Activated T-helper 2 cell treated with anti-CD3 and anti-CD28 coated beads, Interferon-gamma antibody, Interleukin-2, Interleukin-4, amounts not matched to agents 10 μg/mL and 5 μg/mL and 100 μg/mL, durations not matched to agents 14 hours and 24 hours and 36 hours (primary cell): ENCODE results near the gene MATR3. TPM values are rescaled to one million over a fixed set of nuclear protein-coding genes. Genes with fewer than 3 reads are reported as not detected.

ENCODE experiments used
- DNase-seq: peaks from one replicate; pipeline ENCODE4 v3.0.0; 2021; ENCODE audit warnings: low spot score
- H3K27ac Mint-ChIP-seq: one replicate; pipeline ENCODE4 v1.8.0; 2021; ENCODE audit warnings: mixed read lengths
- H3K27me3 Mint-ChIP-seq: one replicate; pipeline ENCODE4 v1.8.0; 2021; ENCODE audit warnings: low read depth, mixed read lengths
- H3K36me3 Mint-ChIP-seq: one replicate; pipeline ENCODE4 v1.8.0; 2021; ENCODE audit warnings: low read depth, mixed read lengths
- H3K4me1 Mint-ChIP-seq: one replicate; pipeline ENCODE4 v1.8.0; 2021; ENCODE audit warnings: low read depth, mixed read lengths
- H3K4me3 Mint-ChIP-seq: one replicate; pipeline ENCODE4 v1.8.0; 2021; ENCODE audit warnings: low read depth, mild to moderate bottlenecking, moderate library complexity, mixed read lengths
- H3K9me3 Mint-ChIP-seq: one replicate; pipeline ENCODE4 v1.8.0; 2021; ENCODE audit warnings: mixed read lengths
- intact Hi-C: fragments of 100-400 bp; cut with micrococcal nuclease; formaldehyde crosslinking; loops from one replicate; pipeline ENCODE4 v1.15.1; 2023
- total RNA-seq: library from RNA; stranded (reverse); gene quantifications from 2 replicates; pipeline ENCODE4 v1.2.3, GENCODE V29; 2022

MATR3 gene
- total RNA-seq, 1 donor from 2014 or later = 259 TPM

DNA sequence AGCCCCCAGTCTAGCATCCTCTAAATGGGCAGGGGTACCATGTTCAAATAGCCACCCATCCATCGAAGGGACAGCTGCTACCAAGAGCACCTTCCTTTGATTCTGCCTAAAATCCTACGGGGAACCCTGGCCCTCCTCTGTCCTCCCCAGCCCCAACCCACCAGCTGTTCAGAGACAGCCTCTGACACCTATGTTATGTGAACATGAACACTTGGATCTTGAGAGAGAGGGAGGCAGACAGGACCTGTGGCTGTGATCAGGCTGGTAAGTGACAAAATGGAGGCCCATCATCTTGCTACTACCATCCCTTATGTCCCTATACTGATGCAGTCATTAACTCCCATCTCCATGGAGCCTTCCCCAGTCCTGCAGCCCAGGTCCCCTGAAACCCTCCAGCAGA is 81.4 kb downstream of the MATR3 start:
- intact Hi-C loops = no loop called here
- peaks cover 30% of the 10 kb centered on the region for H3K36me3 Mint-ChIP-seq

DNA sequence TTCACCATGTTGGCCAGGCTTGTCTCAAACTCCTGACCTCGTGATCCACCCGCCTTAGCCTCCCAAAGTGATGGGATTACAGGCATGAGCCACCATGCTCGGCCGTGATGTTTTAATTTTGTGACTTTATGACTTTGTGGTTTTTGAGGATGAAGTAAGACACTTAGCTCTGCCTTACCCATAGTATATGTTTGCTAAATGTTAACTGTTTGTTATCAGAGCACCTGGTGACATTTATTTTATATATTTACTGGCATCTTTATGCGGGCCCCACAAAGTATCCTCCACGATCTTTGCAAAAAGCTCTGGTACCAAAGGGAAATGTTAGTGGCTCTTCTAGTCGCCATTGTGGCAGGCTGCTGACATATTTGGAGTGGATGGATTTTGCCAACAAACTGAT is 82.8 kb downstream of the MATR3 start:
- peaks cover 23% of the 10 kb centered on the region for H3K36me3 Mint-ChIP-seq
- DNase-seq = no peak
- H3K27ac Mint-ChIP-seq = no peak overlapping the region
- no peaks in the 10 kb centered on the region for H3K27me3 Mint-ChIP-seq
- no peaks in the 10 kb centered on the region for H3K9me3 Mint-ChIP-seq
- no peak overlapping the region for H3K4me3 Mint-ChIP-seq
- intact Hi-C loops = no loop called here
- peaks cover 19% of the 10 kb centered on the region for H3K4me1 Mint-ChIP-seq

More for the DNA sequence above, 81.4 kb downstream of the MATR3 start:
- Mint-ChIP-seq H3K27me3 (no peaks in the 10 kb centered on the region), H3K27ac (no peak overlapping the region), H3K9me3 (no peaks in the 10 kb centered on the region), H3K4me1 (peaks cover 22% of the 10 kb centered on the region), H3K4me3 (no peak overlapping the region)
- DNase-seq = no peak

DNA sequence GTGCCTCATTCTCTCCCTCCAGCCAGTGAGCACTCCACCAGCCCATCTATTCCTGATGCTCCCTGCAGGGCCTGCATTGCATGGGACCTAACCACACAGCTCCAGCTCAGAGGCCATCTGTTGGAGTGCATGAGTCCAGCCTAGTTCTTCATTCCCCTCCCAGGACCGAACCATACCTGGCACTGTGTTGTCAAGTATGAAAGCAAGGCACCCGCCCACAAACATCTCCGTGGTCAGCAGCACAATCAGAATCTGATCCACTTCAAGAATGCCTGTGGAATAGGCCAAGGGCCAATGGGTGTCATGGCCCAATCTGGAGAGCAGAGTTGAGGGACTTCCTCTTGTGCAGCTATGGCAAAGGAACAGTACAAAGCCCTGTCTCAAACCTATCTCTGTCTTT is 83.7 kb downstream of the MATR3 start:
- Mint-ChIP-seq H3K4me3 (no peak overlapping the region), H3K9me3 (no peaks in the 10 kb centered on the region), H3K27ac (no peak overlapping the region), H3K27me3 (no peaks in the 10 kb centered on the region), H3K36me3 (peaks cover 15% of the 10 kb centered on the region), H3K4me1 (peaks cover 10% of the 10 kb centered on the region)
- DNase-seq = no peak
- intact Hi-C loops = no loop called here

DNA sequence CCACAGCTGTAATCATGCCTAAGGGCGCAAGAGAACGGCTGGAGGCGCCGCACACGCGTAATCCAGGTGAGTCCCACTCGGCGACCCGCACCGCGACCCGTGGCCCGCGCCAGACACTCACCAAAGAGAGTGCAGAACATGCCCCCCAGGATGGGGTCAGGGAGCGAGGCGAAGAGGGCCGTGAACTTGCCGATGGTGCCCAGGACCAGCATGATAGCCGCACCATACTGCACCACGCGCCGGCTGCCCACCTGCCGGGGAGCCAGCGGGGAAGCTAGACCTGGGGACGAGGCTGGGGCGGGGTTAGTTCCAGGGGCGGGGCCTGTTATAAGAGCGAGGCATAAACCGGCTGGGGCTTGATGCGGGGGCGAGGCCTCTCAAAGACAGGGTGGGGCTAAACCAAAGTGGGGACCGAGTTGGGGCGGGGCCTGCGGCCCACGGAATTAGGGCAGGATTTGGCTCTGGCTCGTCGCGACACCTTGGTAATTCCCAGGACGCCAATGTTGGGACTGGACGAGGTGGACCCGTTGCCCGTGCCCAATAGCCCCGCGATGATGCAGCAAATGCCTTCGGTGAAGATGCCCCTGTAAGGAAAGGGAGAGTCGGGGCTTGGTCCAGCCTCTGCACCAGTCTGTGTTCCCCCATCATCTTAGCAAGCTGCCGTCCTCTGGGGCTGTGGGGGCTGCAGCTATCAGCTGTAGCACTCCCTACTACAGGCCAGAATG is 84.7 kb downstream of the MATR3 start:
- no peak overlapping the region for H3K4me3 Mint-ChIP-seq
- no peaks in the 10 kb centered on the region for H3K27me3 Mint-ChIP-seq
- peaks cover 9% of the 10 kb centered on the region for H3K4me1 Mint-ChIP-seq
- no peak for DNase-seq
- intact Hi-C loops = no loop called here
- H3K36me3 Mint-ChIP-seq = peaks cover 13% of the 10 kb centered on the region
- no peak overlapping the region for H3K27ac Mint-ChIP-seq
- no peaks in the 10 kb centered on the region for H3K9me3 Mint-ChIP-seq

DNA sequence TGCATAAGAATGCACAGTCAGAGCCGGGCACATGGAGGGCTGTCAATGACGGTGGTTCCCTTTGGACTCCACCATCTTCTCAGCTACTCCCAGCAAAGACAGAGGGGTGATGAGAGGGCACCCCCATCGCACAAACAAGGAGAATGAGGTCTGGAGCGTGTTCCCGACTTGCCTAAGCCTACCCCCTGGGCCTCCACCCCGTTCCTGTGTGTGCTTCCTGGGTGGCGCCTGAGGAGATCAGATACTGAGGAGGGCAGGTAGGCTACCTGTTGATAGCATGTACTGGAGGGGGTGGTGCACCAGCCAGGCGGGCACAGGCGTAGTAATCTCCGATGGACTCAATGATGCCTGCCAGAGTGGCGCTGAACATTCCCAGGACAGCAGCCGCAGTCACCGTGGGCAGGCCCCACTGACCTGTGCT is 85.4 kb downstream of the MATR3 start:
- H3K4me3 Mint-ChIP-seq = no peak overlapping the region
- peaks cover 9% of the 10 kb centered on the region for H3K4me1 Mint-ChIP-seq
- H3K27me3 Mint-ChIP-seq = no peaks in the 10 kb centered on the region
- H3K27ac Mint-ChIP-seq = peak overlapping the region; percentile 53
- no peak for DNase-seq
- H3K9me3 Mint-ChIP-seq = no peaks in the 10 kb centered on the region
- H3K36me3 Mint-ChIP-seq = peaks cover 10% of the 10 kb centered on the region
- intact Hi-C loops = no loop called here

DNA sequence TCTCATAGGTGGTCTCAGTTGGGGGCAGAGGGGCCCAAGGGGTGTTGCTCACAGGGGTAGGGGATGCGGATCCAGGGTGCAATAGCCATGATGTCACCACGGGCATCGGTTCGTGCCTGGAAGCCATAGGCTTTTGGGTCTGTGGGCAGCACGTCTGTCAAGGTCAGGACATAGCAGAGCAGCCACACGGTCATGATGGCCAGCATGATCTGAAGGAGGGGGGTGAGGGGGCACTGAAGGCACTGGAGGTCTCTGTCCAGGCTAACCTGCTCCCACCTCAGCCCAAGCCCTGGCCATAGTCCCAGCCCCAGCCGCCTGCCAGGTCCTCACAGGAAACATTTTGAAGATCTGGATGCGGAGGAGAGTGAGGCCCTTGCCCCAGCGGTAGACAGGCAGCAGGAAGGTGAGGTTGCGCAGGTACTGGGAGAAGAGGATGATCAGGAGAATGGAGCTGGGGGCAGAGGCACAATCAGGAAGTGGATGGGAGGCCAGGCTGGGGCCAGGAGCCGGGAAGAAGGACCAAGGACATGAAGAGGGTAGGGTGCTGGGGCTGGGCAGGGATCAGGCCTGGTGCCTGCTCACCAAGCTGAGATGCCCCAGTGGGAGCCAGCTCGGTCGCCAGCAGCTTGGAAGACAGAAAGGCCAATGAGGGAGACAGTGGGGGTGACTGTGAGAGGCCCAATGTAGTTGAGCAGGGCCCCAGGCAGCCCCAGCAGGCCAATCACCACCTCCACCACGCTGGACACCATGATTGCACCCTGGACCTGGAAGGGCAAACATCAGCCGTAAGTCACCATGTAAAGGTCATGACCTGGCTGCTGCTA is 86.3 kb downstream of the MATR3 start:
- intact Hi-C loops = no loop called here

More for the DNA sequence above, 86.3 kb downstream of the MATR3 start:
- Mint-ChIP-seq H3K27ac (no peak overlapping the region), H3K27me3 (no peaks in the 10 kb centered on the region), H3K9me3 (no peaks in the 10 kb centered on the region), H3K36me3 (peaks cover 10% of the 10 kb centered on the region), H3K4me1 (peaks cover 14% of the 10 kb centered on the region), H3K4me3 (no peak overlapping the region)
- DNase-seq = no peak

Other genes starting within 250 kb of the MATR3 start
- 31.1 and 37.8 TPM in 2 replicates for gene SIL1, start 95.4 kb upstream of the MATR3 start, total RNA-seq
- gene PAIP2, start 48.1 kb downstream of the MATR3 start, total RNA-seq = 98.2 and 107 TPM in 2 replicates
- 2.1 and 4.2 TPM in 2 replicates for gene SLC23A1, start 89.6 kb downstream of the MATR3 start, total RNA-seq
- gene MZB1, start 96.2 kb downstream of the MATR3 start, total RNA-seq = 48.3 and 53.6 TPM in 2 replicates
- gene PROB1, start 101.4 kb downstream of the MATR3 start, total RNA-seq = 7.7 and 8.3 TPM in 2 replicates
- gene SPATA24, start 110.3 kb downstream of the MATR3 start, total RNA-seq = 4.7 and 4.8 TPM in 2 replicates
- gene DNAJC18, start 145.8 kb downstream of the MATR3 start, total RNA-seq = 29.8 and 35.8 TPM in 2 replicates
- gene ECSCR, start 169.0 kb downstream of the MATR3 start, total RNA-seq = 1.0 and 1.7 TPM in 2 replicates
- gene SMIM33, start 177.3 kb downstream of the MATR3 start, total RNA-seq = 0.23 and 0.25 TPM in 2 replicates
- 167 and 169 TPM in 2 replicates for gene STING1, start 189.0 kb downstream of the MATR3 start, total RNA-seq